ENCODE data around the gene TSPAN33.
"Not testable (repeated sequence)": the region's sequence is repeated elsewhere in the genome, so short reads cannot be mapped to it uniquely, and the experiment has no call there.

GRCh38 chr7:129216101-129216715 lies 71.7 kb downstream of the TSPAN33 start:
- TF ChIP-seq CTCF (IDR thresholded peaks at IDR 0.05; ENCODE audit: low read length); EZH2 (IDR thresholded peaks at IDR 0.05; ENCODE audit: borderline replicate concordance, low read length): not testable (repeated sequence)
